Fibroblast of lung (primary cell): ENCODE data around the gene SAPCD1. TPM values are rescaled to one million over a fixed set of nuclear protein-coding genes. Genes with fewer than 3 reads are reported as not detected.

Experiments
- DNase-seq, 2 donors: peaks; one replicate each; pipeline versions ENCODE4 v3.0.0 to v3.0.0-alpha.2; 2010; ENCODE audit warnings: low read depth in 2 of 2
- H2AFZ ChIP-seq: 2 replicates; pipeline ENCODE4 v1.5.1; 2012; ENCODE audit warnings: low read length, control low read depth, inconsistent platforms
- H3K27ac ChIP-seq: 2 replicates; pipeline ENCODE4 v1.5.1; 2011; ENCODE audit warnings: low read length, control low read depth; ENCODE audit not compliant: insufficient read depth
- H3K27me3 ChIP-seq: 2 replicates; pipeline ENCODE4 v1.5.1; 2011; ENCODE audit warnings: mild to moderate bottlenecking, low read length; ENCODE audit not compliant: control insufficient read depth, insufficient read depth
- H3K36me3 ChIP-seq: 2 replicates; pipeline ENCODE4 v1.5.1; 2011; ENCODE audit warnings: low read length; ENCODE audit not compliant: control insufficient read depth, insufficient read depth
- H3K4me1 ChIP-seq: 2 replicates; pipeline ENCODE4 v1.5.1; 2011; ENCODE audit warnings: low read length; ENCODE audit not compliant: control insufficient read depth, insufficient read depth; ENCODE audit errors: extremely low read depth
- H3K4me2 ChIP-seq: 2 replicates; pipeline ENCODE4 v1.5.1; 2011; ENCODE audit warnings: low read length, control low read depth; ENCODE audit not compliant: insufficient read depth; ENCODE audit errors: extremely low read depth
- H3K4me3 ChIP-seq, 4 experiments: fragments of 200-600 bp in 1 of 4; sonication (generic) in 1 of 4; replicated peaks in 1 of 4; 2 replicates each; pipeline ENCODE4 v1.5.1; 2011 to 2016; ENCODE audit warnings: low read length in 4 of 4, low read depth in 3 of 4, mild to moderate bottlenecking in 3 of 4, control low read depth in 2 of 4, inconsistent platforms in 1 of 4, mixed read lengths in 1 of 4; ENCODE audit not compliant: insufficient read depth in 1 of 4; ENCODE audit errors: control extremely low read depth in 1 of 4
- H3K79me2 ChIP-seq: 2 replicates; pipeline ENCODE4 v1.5.1; 2012; ENCODE audit warnings: mild to moderate bottlenecking, low read length, inconsistent platforms; ENCODE audit not compliant: control insufficient read depth, insufficient read depth
- H3K9ac ChIP-seq: 2 replicates; pipeline ENCODE4 v1.5.1; 2011; ENCODE audit warnings: mild to moderate bottlenecking, low read length, control low read depth; ENCODE audit not compliant: insufficient read depth
- H3K9me3 ChIP-seq: 2 replicates; pipeline ENCODE4 v1.5.1; 2012; ENCODE audit warnings: low read depth, low read length; ENCODE audit not compliant: control insufficient read depth, insufficient read depth
- H4K20me1 ChIP-seq: 2 replicates; pipeline ENCODE4 v1.5.1; 2011; ENCODE audit warnings: low read length; ENCODE audit not compliant: control insufficient read depth, insufficient read depth; ENCODE audit errors: extremely low read depth
- CTCF ChIP-seq, 2 donors: IDR thresholded peaks in 1 of 2; conservative IDR thresholded peaks in 1 of 2; 1 replicate in 1 of 2; 2 replicates in 1 of 2; pipeline ENCODE4 v1.5.1; 2011 to 2012; ENCODE audit warnings: low read length in 2 of 2, control low read depth in 1 of 2, inconsistent platforms in 1 of 2, low read depth in 1 of 2, mild to moderate bottlenecking in 1 of 2
- EZH2 ChIP-seq: IDR thresholded peaks from 2 replicates; pipeline ENCODE4 v1.5.1; 2012; ENCODE audit warnings: low read length, control low read depth, mild to moderate bottlenecking; ENCODE audit errors: missing control alignments
- polyA plus RNA-seq, 2 donors: library from polyadenylated mRNA; depleted of rRNA in 1 of 2; stranded (reverse) in 1 of 2; unstranded in 1 of 2; fragments of >200 nt; gene quantifications; 2 replicates each; pipeline ENCODE4 v1.2.1, GENCODE V29; 2011 to 2012; ENCODE audit warnings: missing spikeins in 1 of 2
- total RNA-seq: library from RNA; depleted of rRNA; stranded (reverse); fragments of >200 nt; gene quantifications from 2 replicates; pipeline ENCODE4 v1.2.1, GENCODE V29; 2014

The SAPCD1 gene
- total and polyA plus RNA-seq, 2 donors (not counting 1 experiment from before 2014, with no cell fraction given) = 0.50 to 1.3 TPM

GRCh38 chr6:31737991-31738979, 24.2 kb upstream of the SAPCD1 start:
- Histone ChIP-seq H3K27me3 (no peaks in the 10 kb centered on the region), H3K27ac (peak overlapping the region; percentile 79), H3K4me3 (peak overlapping the region in 2 of 4 experiments; percentile 17 to 19), H3K4me2 (peak overlapping the region; percentile 55), H3K36me3 (peaks cover 7% of the 10 kb centered on the region), H3K9ac (no peak overlapping the region), H3K4me1 (peaks cover 31% of the 10 kb centered on the region), H3K79me2 (peaks cover 44% of the 10 kb centered on the region), H4K20me1 (no peaks in the 10 kb centered on the region), H2AFZ (peak overlapping the region; percentile 42), H3K9me3 (no peaks in the 10 kb centered on the region)
- peak; percentile 84 to 87 for DNase-seq
- peak; percentile 24 to 34 for TF ChIP-seq CTCF (conservative IDR thresholded peaks at IDR 0.05 in 1 of 2, IDR thresholded peaks at IDR 0.05 in 1 of 2; ENCODE audit: low read depth in 1 of 2, low read length in 2 of 2)
- TF ChIP-seq EZH2 = no peak

GRCh38 chr6:31739639-31740396, 22.6 kb upstream of the SAPCD1 start, which contains the start of gene MSH5:
TSS of gene MSH5 (plus strand) at chr6:31740005. CDS start at chr6:31740467, 462 bp downstream.
- no peaks in the 10 kb centered on the region for H3K27me3 ChIP-seq
- H3K36me3 ChIP-seq = peaks cover 2% of the 10 kb centered on the region
- TF ChIP-seq CTCF (conservative IDR thresholded peaks at IDR 0.05 in 1 of 2, IDR thresholded peaks at IDR 0.05 in 1 of 2; ENCODE audit: low read depth in 1 of 2, low read length in 2 of 2) = no peak
- no peak for TF ChIP-seq EZH2
- H3K4me1 ChIP-seq = peaks cover 22% of the 10 kb centered on the region
- peaks cover 29% of the 10 kb centered on the region for H3K79me2 ChIP-seq
- H3K9me3 ChIP-seq = no peaks in the 10 kb centered on the region
- peak within 1 kb of the TSS; percentile 79 for H3K27ac ChIP-seq
- DNase-seq = peak; percentile 98 to 99
- peak within 1 kb of the TSS; percentile 73 for H3K9ac ChIP-seq
- H4K20me1 ChIP-seq = no peaks in the 10 kb centered on the region
- H3K4me2 ChIP-seq = peak within 1 kb of the TSS; percentile 86
- H2AFZ ChIP-seq = peak within 1 kb of the TSS; percentile 81
- H3K4me3 ChIP-seq = peak within 1 kb of the TSS; percentile 79 to 91 (median 87)
